Ascending aorta (tissue), 2 donors: Measurements from ENCODE around the gene PTPRG. TPM values are rescaled to one million over a fixed set of nuclear protein-coding genes. Genes with fewer than 3 reads are reported as not detected.

ENCODE experiments used
- DNase-seq, 2 donors: peaks; one replicate each; pipeline ENCODE4 v3.0.0-alpha.2; 2019; ENCODE audit warnings: low spot score in 2 of 2
- H3K27ac ChIP-seq, 2 donors: fragments of 200-600 bp; sonication (generic); one replicate each; pipeline ENCODE4 v1.5.1; 2016 to 2017; ENCODE audit warnings: mild to moderate bottlenecking in 1 of 2
- H3K27me3 ChIP-seq: fragments of 200-600 bp; sonication (generic); one replicate; pipeline ENCODE4 v1.5.1; 2017
- H3K36me3 ChIP-seq, 2 donors: fragments of 200-600 bp; sonication (generic); one replicate each; pipeline ENCODE4 v1.5.1; 2016
- H3K4me1 ChIP-seq, 2 donors: fragments of 200-600 bp; sonication (generic); one replicate each; pipeline ENCODE4 v1.5.1; 2016 to 2017; ENCODE audit warnings: mild to moderate bottlenecking in 1 of 2
- H3K4me3 ChIP-seq, 2 donors: fragments of 200-600 bp; sonication (generic); one replicate each; pipeline ENCODE4 v1.5.1; 2016 to 2017; ENCODE audit warnings: mild to moderate bottlenecking in 1 of 2
- H3K9me3 ChIP-seq, 2 donors: fragments of 200-600 bp; sonication (generic); one replicate each; pipeline ENCODE4 v1.5.1; 2016
- intact Hi-C: fragments of 100-400 bp; cut with DNase I; formaldehyde crosslinking; loops from one replicate; pipeline ENCODE4 v1.15.1; 2023
- total RNA-seq: library from RNA; depleted of rRNA; stranded (reverse); fragments of >200 nt; gene quantifications from one replicate; pipeline ENCODE4 v1.1.0, GENCODE V29; 2016
- TF ChIP-seq, protein P1 (sequence below), 3 experiments: fragments of 200-600 bp in 2 of 3; fragments of 450-650 bp in 1 of 3; sonication (generic) in 2 of 3; IDR thresholded peaks; one replicate each; pipeline ENCODE4 v1.5.1; 2016 to 2019; ENCODE audit warnings: antibody characterized with exemption in 3 of 3, mild to moderate bottlenecking in 1 of 3, moderate library complexity in 1 of 3

The PTPRG gene
- total RNA-seq, 1 donor from 2014 or later = 129 TPM

GRCh38 chr3:61618871-61619270, 57.5 kb downstream of the PTPRG start:
- intact Hi-C loops = no loop called here
- Histone ChIP-seq H3K36me3 (no peaks in the 10 kb centered on the region), H3K9me3 (no peaks in the 10 kb centered on the region), H3K27ac (no peak overlapping the region), H3K4me1 (peaks cover 0 to 9% of the 10 kb centered on the region in 2 donors), H3K27me3 (no peaks in the 10 kb centered on the region), H3K4me3 (no peak overlapping the region)
- TF ChIP-seq, protein P1, sequence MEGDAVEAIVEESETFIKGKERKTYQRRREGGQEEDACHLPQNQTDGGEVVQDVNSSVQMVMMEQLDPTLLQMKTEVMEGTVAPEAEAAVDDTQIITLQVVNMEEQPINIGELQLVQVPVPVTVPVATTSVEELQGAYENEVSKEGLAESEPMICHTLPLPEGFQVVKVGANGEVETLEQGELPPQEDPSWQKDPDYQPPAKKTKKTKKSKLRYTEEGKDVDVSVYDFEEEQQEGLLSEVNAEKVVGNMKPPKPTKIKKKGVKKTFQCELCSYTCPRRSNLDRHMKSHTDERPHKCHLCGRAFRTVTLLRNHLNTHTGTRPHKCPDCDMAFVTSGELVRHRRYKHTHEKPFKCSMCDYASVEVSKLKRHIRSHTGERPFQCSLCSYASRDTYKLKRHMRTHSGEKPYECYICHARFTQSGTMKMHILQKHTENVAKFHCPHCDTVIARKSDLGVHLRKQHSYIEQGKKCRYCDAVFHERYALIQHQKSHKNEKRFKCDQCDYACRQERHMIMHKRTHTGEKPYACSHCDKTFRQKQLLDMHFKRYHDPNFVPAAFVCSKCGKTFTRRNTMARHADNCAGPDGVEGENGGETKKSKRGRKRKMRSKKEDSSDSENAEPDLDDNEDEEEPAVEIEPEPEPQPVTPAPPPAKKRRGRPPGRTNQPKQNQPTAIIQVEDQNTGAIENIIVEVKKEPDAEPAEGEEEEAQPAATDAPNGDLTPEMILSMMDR (IDR thresholded peaks at IDR 0.05) = no peak
- DNase-seq = no peak

- Histone ChIP-seq H3K27ac (no peak overlapping the region), H3K4me3 (no peak overlapping the region), H3K9me3 (no peaks in the 10 kb centered on the region), H3K27me3 (no peaks in the 10 kb centered on the region), H3K4me1 (peaks cover 0 to 9% of the 10 kb centered on the region in 2 donors), H3K36me3 (no peaks in the 10 kb centered on the region)
- TF ChIP-seq, protein P1 (IDR thresholded peaks at IDR 0.05) = no peak
- intact Hi-C loops = no loop called here
- no peak for DNase-seq
Observed at GRCh38 chr3:61620073-61620472, 58.7 kb downstream of the PTPRG start.

- peaks cover 0 to 9% of the 10 kb centered on the region in 2 donors for H3K4me1 ChIP-seq
- TF ChIP-seq, protein P1 (IDR thresholded peaks at IDR 0.05) = no peak
- no peak for DNase-seq
- H3K27me3 ChIP-seq = no peaks in the 10 kb centered on the region
- intact Hi-C loops = no loop called here
- H3K4me3 ChIP-seq = no peak overlapping the region
- no peak overlapping the region for H3K27ac ChIP-seq
- no peaks in the 10 kb centered on the region for H3K9me3 ChIP-seq
- H3K36me3 ChIP-seq = no peaks in the 10 kb centered on the region
Observed at GRCh38 chr3:61624300-61624699, 62.9 kb downstream of the PTPRG start.

DNA sequence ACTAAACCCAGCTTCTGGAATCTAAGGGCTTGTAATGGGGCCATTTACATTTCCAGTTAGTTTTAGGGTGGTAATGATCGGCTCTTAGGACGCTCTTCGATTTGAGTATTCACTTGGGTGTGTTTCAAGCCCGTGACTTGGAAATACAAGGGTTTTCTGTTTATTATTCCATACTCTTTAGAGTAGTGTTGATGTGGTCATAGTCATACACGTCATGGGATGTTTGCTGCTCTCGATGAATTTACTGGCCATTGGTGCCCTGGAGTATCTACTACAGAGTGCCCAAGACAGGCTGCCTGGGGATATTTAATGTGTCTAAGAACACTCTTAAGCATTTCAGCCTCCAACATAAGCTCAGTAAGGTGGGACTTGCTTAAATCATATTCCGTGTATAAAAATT, 64.1 kb downstream of the PTPRG start:
- no peaks in the 10 kb centered on the region for H3K27me3 ChIP-seq
- intact Hi-C loops = no loop called here
- H3K27ac ChIP-seq = no peak overlapping the region
- no peaks in the 10 kb centered on the region for H3K36me3 ChIP-seq
- H3K9me3 ChIP-seq = no peaks in the 10 kb centered on the region
- no peak overlapping the region for H3K4me3 ChIP-seq
- H3K4me1 ChIP-seq = peaks cover 0 to 9% of the 10 kb centered on the region in 2 donors
- no peak for DNase-seq
- TF ChIP-seq, protein P1 (IDR thresholded peaks at IDR 0.05) = no peak

DNA sequence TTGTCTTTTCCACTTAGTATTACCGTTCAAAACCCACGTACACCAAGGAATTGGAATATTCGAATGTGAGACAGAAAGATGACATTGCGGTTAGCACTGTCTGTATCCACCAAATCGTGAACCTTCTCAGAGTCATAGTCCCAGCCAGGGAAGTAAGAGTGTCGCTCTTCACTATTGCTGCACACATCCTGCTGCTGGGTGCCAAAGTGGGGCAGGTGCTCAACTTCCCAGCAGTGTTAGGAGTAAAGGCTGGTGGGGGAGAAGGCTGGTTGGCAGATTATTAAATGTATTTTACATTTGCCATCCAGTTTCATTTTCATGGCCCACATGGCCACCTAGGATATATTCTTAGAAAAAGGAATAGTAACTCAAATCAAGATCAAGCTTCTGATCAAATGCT, 65.1 kb downstream of the PTPRG start:
- H3K36me3 ChIP-seq = no peaks in the 10 kb centered on the region
- no peaks in the 10 kb centered on the region for H3K27me3 ChIP-seq
- no peak overlapping the region for H3K4me3 ChIP-seq
- H3K9me3 ChIP-seq = no peaks in the 10 kb centered on the region
- TF ChIP-seq, protein P1 (IDR thresholded peaks at IDR 0.05) = no peak
- no peak for DNase-seq
- H3K4me1 ChIP-seq = peaks cover 0 to 9% of the 10 kb centered on the region in 2 donors
- no peak overlapping the region for H3K27ac ChIP-seq
- intact Hi-C loops = no loop called here

DNA sequence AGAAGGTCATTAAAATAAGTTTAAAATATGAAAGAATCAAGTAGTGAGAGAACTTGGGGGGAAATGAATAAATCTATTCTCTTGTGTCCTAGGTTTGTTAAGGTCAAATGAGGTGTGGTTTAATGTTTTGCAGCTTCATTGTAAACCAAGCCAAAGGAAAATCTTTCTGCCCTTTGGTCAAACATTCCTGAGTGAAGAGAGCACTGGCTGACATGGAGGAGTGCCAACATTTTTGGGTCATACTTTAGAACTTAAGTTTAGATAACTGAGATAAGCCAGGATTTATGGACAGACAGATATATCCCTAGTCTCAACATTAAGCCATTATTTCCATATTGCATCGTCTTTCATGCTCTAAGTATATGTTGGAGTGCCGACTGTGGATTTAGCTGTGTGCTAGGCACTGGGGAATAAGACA, 66.4 kb downstream of the PTPRG start:
- Histone ChIP-seq H3K9me3 (no peaks in the 10 kb centered on the region), H3K4me1 (peaks cover 0 to 9% of the 10 kb centered on the region in 2 donors), H3K4me3 (no peak overlapping the region), H3K27ac (no peak overlapping the region), H3K27me3 (no peaks in the 10 kb centered on the region), H3K36me3 (no peaks in the 10 kb centered on the region)
- intact Hi-C loops = no loop called here
- TF ChIP-seq, protein P1 (IDR thresholded peaks at IDR 0.05) = no peak
- DNase-seq = no peak
